Esophagus squamous epithelium (tissue), 5 donors: ENCODE measurements around the gene AGBL5. TPM values are rescaled to one million over a fixed set of nuclear protein-coding genes. Genes with fewer than 3 reads are reported as not detected.
"Not testable (repeated sequence)": the region's sequence is repeated elsewhere in the genome, so short reads cannot be mapped to it uniquely, and the experiment has no call there.

Experiments
- DNase-seq: peaks from one replicate; lab custom pipeline; 2025; lab: John Stamatoyannopoulos, UW
- H3K27ac ChIP-seq, 4 donors: fragments of 200-600 bp; sonication (generic); one replicate each; pipeline ENCODE4 v1.5.1; 2016 to 2019; ENCODE audit warnings: mild to moderate bottlenecking in 1 of 4
- H3K27me3 ChIP-seq, 4 donors: fragments of 200-600 bp; sonication (generic); 1 replicate in 3 of 4; 2 replicates in 1 of 4; pipeline versions ENCODE4 v1.5.1 to v1.6.0; 2017 to 2021; ENCODE audit warnings: antibody characterized with exemption in 1 of 4
- H3K36me3 ChIP-seq, 3 donors: fragments of 200-600 bp; sonication (generic); one replicate each; pipeline ENCODE4 v1.5.1; 2016 to 2019
- H3K4me1 ChIP-seq, 3 donors: fragments of 200-600 bp; sonication (generic); one replicate each; pipeline ENCODE4 v1.5.1; 2017 to 2019
- H3K4me3 ChIP-seq, 4 donors: fragments of 200-600 bp; sonication (generic); 1 replicate in 3 of 4; 2 replicates in 1 of 4; pipeline ENCODE4 v1.5.1; 2016 to 2019; ENCODE audit warnings: mild to moderate bottlenecking in 2 of 4, moderate library complexity in 1 of 4
- H3K9me3 ChIP-seq, 3 donors: fragments of 200-600 bp; sonication (generic); one replicate each; pipeline ENCODE4 v1.5.1; 2016 to 2019
- CTCF ChIP-seq, 6 experiments: fragments of 450-650 bp in 4 of 6; fragments of 200-600 bp in 2 of 6; sonication (generic) in 2 of 6; IDR thresholded peaks; one replicate each; pipeline ENCODE4 v1.5.1; 2016 to 2019; ENCODE audit warnings: antibody characterized with exemption in 6 of 6, mild to moderate bottlenecking in 4 of 6, moderate library complexity in 4 of 6
- POLR2A ChIP-seq, 4 donors: fragments of 450-650 bp; IDR thresholded peaks; one replicate each; pipeline ENCODE4 v1.6.1; 2017; ENCODE audit warnings: antibody characterized with exemption in 4 of 4, mild to moderate bottlenecking in 4 of 4, moderate library complexity in 3 of 4
- WGBS, 2 donors: methylation state at CpG; one replicate each; pipeline ENCODE4 v1.1.5; 2018; 5-methylcytosine and 5-hydroxymethylcytosine counted together
- intact Hi-C: fragments of 100-400 bp; cut with DNase I; formaldehyde crosslinking; loops from one replicate; pipeline ENCODE4 v1.15.0; 2022
- total RNA-seq, 4 donors: library from RNA; depleted of rRNA; stranded (reverse); fragments of >200 nt; gene quantifications; one replicate each; pipeline ENCODE4 v1.1.0, GENCODE V29; 2016
- donor health status: DM: yes; HTN: yes; CAD: no.

Gene AGBL5
- total RNA-seq, 4 donors from 2014 or later, result 4.7 to 12.4 (median 9.6) TPM

DNA sequence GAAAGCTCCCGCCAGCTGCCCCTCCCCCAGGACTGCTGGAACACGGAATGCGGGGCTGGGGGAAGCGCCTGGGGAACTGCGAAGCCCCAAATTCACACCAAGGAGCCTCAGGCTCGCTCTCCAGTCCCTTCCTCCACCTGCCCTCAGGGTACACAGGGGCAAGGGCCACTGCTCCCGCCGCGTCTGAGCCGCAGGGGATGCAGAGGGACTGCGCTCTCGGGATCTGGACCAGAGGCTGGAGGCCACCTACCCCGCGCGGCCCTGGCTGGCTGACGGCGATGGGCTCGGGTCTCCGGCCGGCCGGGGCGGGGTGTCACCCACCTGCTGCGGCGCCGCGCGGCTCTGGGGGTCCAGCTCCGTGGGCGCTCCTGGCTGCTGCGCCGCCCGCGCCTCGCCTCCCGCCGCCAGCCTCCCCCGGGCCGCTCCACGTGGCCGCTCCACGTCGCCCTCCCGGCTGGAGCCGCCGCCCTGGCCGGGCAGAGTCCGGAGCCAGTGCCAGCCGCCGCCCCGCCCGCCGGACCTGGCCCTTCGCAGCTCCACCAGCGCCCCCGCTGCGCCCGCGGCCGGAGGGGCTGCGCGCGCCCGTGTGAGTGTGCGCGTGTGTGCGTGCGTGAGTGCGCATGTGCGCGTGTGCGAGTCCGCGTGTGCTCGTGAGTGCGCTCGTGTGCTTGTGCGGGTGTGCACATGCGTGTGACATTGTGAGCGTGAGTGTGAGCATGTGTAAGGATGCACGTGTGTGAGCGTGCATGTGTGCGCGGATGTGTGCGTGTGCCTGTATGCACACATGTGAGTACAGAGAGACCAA, 67.3 kb downstream of the AGBL5 start, which contains the start of gene CGREF1:
Gene CGREF1, minus strand, starts transcription at position 604 of the 805 bp plus-strand sequence. CDS start 14,762 bp downstream, outside the sequence.
- no peak within 1 kb of the TSS for H3K27ac ChIP-seq
- TF ChIP-seq POLR2A (IDR thresholded peaks at IDR 0.05), result no peak
- TF ChIP-seq CTCF (IDR thresholded peaks at IDR 0.05), result no peak
- peaks cover under 1 to 25% (median 11%) of the 10 kb centered on the region in 3 donors for H3K4me1 ChIP-seq
- H3K9me3 ChIP-seq, result no peaks in the 10 kb centered on the region
- no peak for DNase-seq
- intact Hi-C loops, result no loop called here
- H3K36me3 ChIP-seq, result no peaks in the 10 kb centered on the region
- peaks cover 0 to 40% (median 0%) of the 10 kb centered on the region in 4 donors for H3K27me3 ChIP-seq
- peak within 1 kb of the TSS; percentile 34 to 67 (median 44) for H3K4me3 ChIP-seq
- 9 to 46% methylated on average over 4 to 16 of the region's 84 CpGs for WGBS, 2 donors

GRCh38 chr2:27119330-27119670, 67.8 kb downstream of the AGBL5 start:
- 82 to 84% methylated on average over 8 of the region's 8 CpGs for WGBS, 2 donors
- DNase-seq, intact Hi-C loops, H3K36me3 ChIP-seq, H3K9me3 ChIP-seq, H3K27ac ChIP-seq: not testable (repeated sequence)
- peak overlapping the region; percentile 34 to 67 (median 44) for H3K4me3 ChIP-seq
- H3K4me1 ChIP-seq, result peaks cover 3 to 29% (median 11%) of the 10 kb centered on the region in 3 donors
- peaks cover 0 to 40% (median 0%) of the 10 kb centered on the region in 4 donors for H3K27me3 ChIP-seq

Other genes with a start within 250 kb of the AGBL5 start
- gene DPYSL5, start 203.5 kb upstream of the AGBL5 start, total RNA-seq, result not detected
- 1 to 10 TPM; 4.4 to 7.6 (median 5.2) TPM for gene MAPRE3, start 81.0 kb upstream of the AGBL5 start, total RNA-seq
- gene TMEM214, start 18.7 kb upstream of the AGBL5 start, total RNA-seq, result 10 to 100 TPM; 15.7 to 34.5 (median 32.1) TPM
- 100 to 1,000 TPM; 149 to 242 (median 193) TPM for gene OST4, start 20.0 kb downstream of the AGBL5 start, total RNA-seq
- gene EMILIN1, start 26.9 kb downstream of the AGBL5 start, total RNA-seq, result 10 to 100 TPM in 2 of 4 donors, 1 to 10 TPM in 2; 6.2 to 27.8 (median 9.9) TPM
- 1 to 10 TPM; 1.3 to 1.9 (median 1.4) TPM for gene KHK, start 35.1 kb downstream of the AGBL5 start, total RNA-seq
- gene CGREF1, start 67.5 kb downstream of the AGBL5 start, total RNA-seq, result 1 to 10 TPM; 2.6 to 6.1 (median 3.9) TPM
- not detected for gene ABHD1, start 72.1 kb downstream of the AGBL5 start, total RNA-seq
- gene PREB, start 83.0 kb downstream of the AGBL5 start, total RNA-seq, result 10 to 100 TPM; 45.5 to 77.9 (median 53.9) TPM
- gene PRR30, start 87.7 kb downstream of the AGBL5 start, total RNA-seq, result not detected
- gene TCF23, start 97.3 kb downstream of the AGBL5 start, total RNA-seq, result not detected
- 100 to 1,000 TPM in 2 of 4 donors, 10 to 100 TPM in 2; 57.1 to 124 (median 91.0) TPM for gene ATRAID, start 160.4 kb downstream of the AGBL5 start, total RNA-seq
- gene SLC5A6, start 160.6 kb downstream of the AGBL5 start, total RNA-seq, result 10 to 100 TPM; 13.5 to 38.6 (median 23.2) TPM
- 10 to 100 TPM; 17.6 to 34.5 (median 22.0) TPM for gene CAD, start 165.7 kb downstream of the AGBL5 start, total RNA-seq
- under 1 TPM in 2 of 4 donors, not detected in 2; 0.18 to 0.19 TPM for gene SLC30A3, start 211.4 kb downstream of the AGBL5 start, total RNA-seq
- under 1 TPM in 1 of 4 donors, not detected in 3; 0.38 TPM for gene DNAJC5G, start 223.8 kb downstream of the AGBL5 start, total RNA-seq
- gene TRIM54, start 230.8 kb downstream of the AGBL5 start, total RNA-seq, result not detected